Measurements from ENCODE around the gene ERC2.

The ERC2 gene

GRCh38 chr3:55471084-55471483, 997.2 kb downstream of the ERC2 start:
- H3K36me3 Mint-ChIP-seq = no peaks in the 10 kb centered on the region
- CTCF ChIA-PET = no interaction called here
- H3K4me3 Mint-ChIP-seq = no peak overlapping the region
- no peaks in the 10 kb centered on the region for H3K4me1 Mint-ChIP-seq
- no peak overlapping the region for H3K27ac Mint-ChIP-seq
- peaks cover 5% of the 10 kb centered on the region for H3K27me3 Mint-ChIP-seq
- no peak for DNase-seq
- H3K9me3 Mint-ChIP-seq = no peaks in the 10 kb centered on the region

GRCh38 chr3:55469957-55470526, 998.2 kb downstream of the ERC2 start:
- CTCF ChIA-PET = no interaction called here
- Mint-ChIP-seq H3K4me1 (no peaks in the 10 kb centered on the region), H3K36me3 (no peaks in the 10 kb centered on the region), H3K4me3 (no peak overlapping the region), H3K27ac (no peak overlapping the region), H3K27me3 (peaks cover 5% of the 10 kb centered on the region), H3K9me3 (no peaks in the 10 kb centered on the region)
- DNase-seq = no peak

GRCh38 chr3:55468251-55468650, 1000.0 kb downstream of the ERC2 start:
- no peaks in the 10 kb centered on the region for H3K27me3 Mint-ChIP-seq
- DNase-seq = no peak
- H3K4me3 Mint-ChIP-seq = no peak overlapping the region
- H3K36me3 Mint-ChIP-seq = no peaks in the 10 kb centered on the region
- no peaks in the 10 kb centered on the region for H3K4me1 Mint-ChIP-seq
- no peaks in the 10 kb centered on the region for H3K9me3 Mint-ChIP-seq
- CTCF ChIA-PET = no interaction called here
- no peak overlapping the region for H3K27ac Mint-ChIP-seq

GRCh38 chr3:55467099-55467498, 1001.2 kb downstream of the ERC2 start:
- Mint-ChIP-seq H3K4me3 (no peak overlapping the region), H3K27ac (no peak overlapping the region), H3K36me3 (no peaks in the 10 kb centered on the region), H3K4me1 (no peaks in the 10 kb centered on the region), H3K9me3 (no peaks in the 10 kb centered on the region), H3K27me3 (no peaks in the 10 kb centered on the region)
- CTCF ChIA-PET = no interaction called here
- DNase-seq = no peak

- CTCF ChIA-PET = no interaction called here
- H3K27me3 Mint-ChIP-seq = no peaks in the 10 kb centered on the region
- no peak for DNase-seq
- H3K9me3 Mint-ChIP-seq = no peaks in the 10 kb centered on the region
- H3K36me3 Mint-ChIP-seq = no peaks in the 10 kb centered on the region
- H3K4me1 Mint-ChIP-seq = no peaks in the 10 kb centered on the region
- no peak overlapping the region for H3K27ac Mint-ChIP-seq
- no peak overlapping the region for H3K4me3 Mint-ChIP-seq
Observed at GRCh38 chr3:55466526-55466925, 1001.7 kb downstream of the ERC2 start.

GRCh38 chr3:55461896-55462295, 1006.4 kb downstream of the ERC2 start:
- no peak for DNase-seq
- Mint-ChIP-seq H3K4me3 (no peak overlapping the region), H3K4me1 (no peaks in the 10 kb centered on the region), H3K9me3 (no peaks in the 10 kb centered on the region), H3K27me3 (no peaks in the 10 kb centered on the region), H3K27ac (no peak overlapping the region), H3K36me3 (no peaks in the 10 kb centered on the region)
- CTCF ChIA-PET = no interaction called here

GRCh38 chr3:55459838-55460237, 1008.4 kb downstream of the ERC2 start:
- no peak overlapping the region for H3K27ac Mint-ChIP-seq
- no peak for DNase-seq
- no peaks in the 10 kb centered on the region for H3K27me3 Mint-ChIP-seq
- no peak overlapping the region for H3K4me3 Mint-ChIP-seq
- H3K4me1 Mint-ChIP-seq = no peaks in the 10 kb centered on the region
- no peaks in the 10 kb centered on the region for H3K9me3 Mint-ChIP-seq
- H3K36me3 Mint-ChIP-seq = no peaks in the 10 kb centered on the region
- CTCF ChIA-PET = no interaction called here

Measured in activated naive CD4-positive, alpha-beta T cell treated with anti-CD3 and anti-CD28 coated beads, Interleukin-2, amount 10 ng/mL, durations not matched to agents 7 days and 5 days (primary cell).